GM12891 (cell line): ENCODE data around the gene ANO10.
"Not testable (repeated sequence)": the region's sequence is repeated elsewhere in the genome, so short reads cannot be mapped to it uniquely, and the experiment has no call there.

Experiments
- DNase-seq: peaks from one replicate; pipeline ENCODE4 v3.0.0; 2011; ENCODE audit warnings: low spot score; ENCODE audit not compliant: insufficient read length
- FAIRE-seq: peaks from 2 replicates; lab custom pipeline; 2011; peaks lifted over from hg19 to GRCh38; lab: Jason Lieb, UNC
- PAX5 ChIP-seq: IDR thresholded peaks from 2 replicates; pipeline ENCODE4 v1.6.1; 2011; ENCODE audit warnings: low read length, moderate library complexity, mild to moderate bottlenecking; ENCODE audit not compliant: insufficient read depth, severe bottlenecking
- POLR2A ChIP-seq: IDR thresholded peaks from 2 replicates; pipeline ENCODE4 v1.6.1; 2011; ENCODE audit warnings: low read depth, low read length, control low read depth
- POLR2AphosphoS5 ChIP-seq: IDR thresholded peaks from 2 replicates; pipeline ENCODE4 v1.6.1; 2011; ENCODE audit warnings: low read depth, low read length, control low read depth
- POU2F2 ChIP-seq: IDR thresholded peaks from 2 replicates; pipeline ENCODE4 v1.6.1; 2011; ENCODE audit warnings: low read depth, mild to moderate bottlenecking, control low read depth, low read length, moderate library complexity
- SPI1 ChIP-seq: IDR thresholded peaks from 2 replicates; pipeline ENCODE4 v1.6.1; 2011; ENCODE audit warnings: low read depth, low read length, control low read depth
- TAF1 ChIP-seq: IDR thresholded peaks from 2 replicates; pipeline ENCODE4 v1.6.1; 2011; ENCODE audit warnings: low read depth, low read length, control low read depth

ANO10 gene

DNA sequence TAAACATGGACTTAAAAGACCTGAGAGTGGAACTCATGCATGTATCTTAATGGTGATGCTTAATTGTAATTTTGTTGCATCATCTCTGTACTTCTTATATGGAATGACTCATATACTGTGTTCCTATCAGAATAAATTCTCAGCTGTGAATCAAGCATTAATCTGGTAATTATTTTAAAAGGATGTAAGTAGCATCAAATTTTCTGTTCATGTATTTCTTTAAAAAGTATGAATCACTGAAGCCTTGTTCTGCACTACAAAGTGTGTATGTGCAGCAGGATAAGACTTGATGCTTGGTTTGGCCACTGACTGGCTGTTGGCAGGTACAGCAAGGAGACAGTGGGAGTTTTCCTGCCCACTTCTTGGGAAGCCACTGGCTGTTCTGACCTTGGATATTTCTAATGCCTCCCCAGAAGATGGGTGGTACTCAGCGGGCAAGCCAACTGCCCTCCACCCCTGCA, 123.9 kb downstream of the ANO10 start:
- DNase-seq (no peak), FAIRE-seq (no peak)
- TF ChIP-seq POU2F2 (no peak), SPI1 (no peak), POLR2AphosphoS5 (no peak), PAX5 (no peak), TAF1 (no peak), POLR2A (no peak)

GRCh38 chr3:43497422-43497821, 124.4 kb downstream of the ANO10 start:
- DNase-seq (no peak), FAIRE-seq (no peak)
- TF ChIP-seq POU2F2, result no peak
- TF ChIP-seq SPI1, result no peak
- TF ChIP-seq TAF1, result no peak
- no peak for TF ChIP-seq PAX5

GRCh38 chr3:43496740-43497375, 125.0 kb downstream of the ANO10 start:
- FAIRE-seq, result no peak
- no peak for TF ChIP-seq PAX5
- no peak for TF ChIP-seq TAF1
- TF ChIP-seq SPI1, result no peak
- TF ChIP-seq POU2F2, result no peak
- TF ChIP-seq POLR2A, result no peak
- TF ChIP-seq POLR2AphosphoS5, result no peak

GRCh38 chr3:43492932-43493331, 128.9 kb downstream of the ANO10 start:
- DNase-seq, FAIRE-seq: not testable (repeated sequence)

More at GRCh38 chr3:43496740-43497375, 125.0 kb downstream of the ANO10 start:
- no peak for DNase-seq

DNA sequence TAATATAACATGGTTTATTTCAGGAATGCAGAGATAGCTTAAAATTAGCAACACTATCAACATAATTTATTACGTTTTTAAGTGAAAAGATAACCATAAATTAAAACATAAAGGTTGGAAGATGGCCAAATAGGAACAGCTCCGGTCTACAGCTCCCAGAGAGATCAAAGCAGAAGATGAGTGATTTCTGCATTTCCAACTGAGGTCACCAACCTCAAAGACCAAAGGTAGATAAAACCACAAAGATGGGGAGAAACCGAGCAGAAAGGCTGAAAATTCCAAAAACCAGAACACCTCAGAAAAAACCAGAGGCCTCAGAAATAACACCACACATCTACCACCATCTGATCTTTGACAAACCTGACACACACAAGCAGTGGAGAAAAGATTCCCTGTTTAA, 130.0 kb downstream of the ANO10 start:
- DNase-seq, FAIRE-seq: not testable (repeated sequence)

DNA sequence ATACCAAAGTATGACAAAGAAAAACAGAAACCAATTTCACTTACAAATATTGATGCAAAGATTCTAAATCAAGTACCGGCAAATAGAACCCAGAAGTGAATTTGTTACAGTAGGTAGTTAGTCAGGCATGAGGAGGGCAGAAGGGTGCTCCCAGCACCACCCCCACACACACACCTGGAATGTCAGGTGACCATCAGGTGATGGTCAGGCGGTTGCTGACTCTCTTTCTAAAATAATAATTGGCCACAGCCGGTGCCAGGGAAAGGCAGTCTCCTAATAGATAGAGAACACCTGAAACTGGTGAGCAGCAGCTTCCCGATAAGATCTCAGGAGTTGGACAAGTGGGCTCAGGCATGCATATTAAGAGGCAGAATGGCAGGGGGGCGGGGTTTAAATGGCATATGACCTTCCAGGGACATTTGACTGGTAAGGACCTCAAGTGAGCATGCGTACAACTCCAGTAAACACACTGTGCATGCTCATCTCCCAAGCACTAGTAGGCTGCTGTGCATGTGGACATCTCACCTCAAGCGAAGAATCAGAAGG, 131.1 kb downstream of the ANO10 start:
- no peak for FAIRE-seq
- DNase-seq, result no peak
- TF ChIP-seq POU2F2, result no peak
- TF ChIP-seq SPI1, result no peak
- no peak for TF ChIP-seq POLR2A
- TF ChIP-seq PAX5, result no peak
- TF ChIP-seq TAF1, result no peak
- no peak for TF ChIP-seq POLR2AphosphoS5

DNA sequence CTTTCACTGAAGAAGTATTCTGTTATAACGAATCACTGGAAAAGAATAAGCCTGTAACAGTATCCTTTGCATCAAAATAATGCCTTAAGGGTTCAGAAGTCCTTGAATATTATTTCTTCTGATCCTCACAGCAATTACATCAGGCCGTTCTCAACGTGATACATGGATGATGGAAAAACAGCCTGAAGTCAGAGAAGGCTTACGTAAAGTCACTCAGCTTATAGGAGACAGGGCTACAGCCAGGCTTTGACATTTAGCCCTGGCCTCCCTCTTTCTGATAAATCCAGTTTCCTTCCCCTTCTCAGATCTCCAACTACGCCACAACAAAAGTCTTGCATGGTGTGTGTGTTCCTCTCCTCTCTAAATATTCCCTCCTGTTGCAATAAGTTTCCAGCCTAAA, 131.9 kb downstream of the ANO10 start:
- FAIRE-seq, result no peak
- DNase-seq, result no peak
- TF ChIP-seq POLR2A, result no peak
- TF ChIP-seq PAX5, result no peak
- no peak for TF ChIP-seq POLR2AphosphoS5
- TF ChIP-seq SPI1, result no peak
- TF ChIP-seq POU2F2, result no peak
- no peak for TF ChIP-seq TAF1

DNA sequence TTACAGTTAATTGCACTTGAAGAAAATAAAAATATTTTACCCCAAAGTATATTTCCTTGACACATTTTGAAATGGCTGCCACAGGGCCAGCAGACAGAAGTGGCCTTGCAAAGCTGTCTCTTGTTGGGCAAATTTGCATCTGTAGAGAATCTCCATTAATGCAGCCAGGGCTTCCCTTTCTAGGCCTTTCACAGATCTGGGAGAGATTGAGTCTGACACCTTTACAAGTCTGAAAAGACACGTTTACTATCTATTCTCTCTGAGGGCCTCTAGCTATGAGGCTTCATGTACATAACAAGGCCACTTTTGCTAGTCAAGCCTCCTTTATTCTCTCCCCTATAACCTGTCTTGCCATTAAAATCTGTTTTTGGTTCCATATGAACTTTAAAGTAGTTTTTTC, 135.9 kb downstream of the ANO10 start:
- TF ChIP-seq POU2F2 (no peak), SPI1 (no peak), POLR2A (no peak)
- FAIRE-seq (no peak), DNase-seq (no peak)

DNA sequence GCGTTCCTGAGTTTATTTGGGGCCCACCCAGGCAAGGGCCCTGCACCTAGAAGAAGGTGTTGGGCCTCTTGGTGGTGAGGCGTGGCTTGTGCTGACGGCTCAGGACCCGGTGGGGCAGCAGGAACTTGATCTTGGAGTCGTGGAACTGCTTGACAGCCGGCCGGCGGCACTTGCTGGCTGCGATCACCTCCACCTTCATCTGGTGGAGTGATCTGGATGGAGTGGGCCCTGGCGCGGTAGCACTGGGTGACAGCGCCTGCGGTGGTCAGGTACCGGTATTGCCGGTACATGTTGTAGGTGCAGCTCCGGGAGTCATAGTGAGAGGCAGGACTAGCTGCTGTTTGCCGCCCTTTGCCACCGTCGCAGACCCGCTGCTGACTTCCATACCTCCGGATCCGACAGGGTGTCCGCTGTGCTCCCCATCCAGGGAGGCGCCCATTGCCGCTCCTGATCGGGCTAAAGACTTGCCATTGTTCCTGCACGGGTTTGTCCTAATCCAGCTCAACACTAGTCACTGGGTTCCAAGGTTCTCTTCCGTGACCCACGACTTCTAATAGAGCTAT, 136.8 kb downstream of the ANO10 start:
- TF ChIP-seq PAX5 (no peak), POLR2AphosphoS5 (no peak), TAF1 (no peak), SPI1 (no peak), POU2F2 (no peak), POLR2A (no peak)
- DNase-seq, result no peak
- no peak for FAIRE-seq

GRCh38 chr3:43481375-43481774, 140.4 kb downstream of the ANO10 start:
- FAIRE-seq, result no peak

DNA sequence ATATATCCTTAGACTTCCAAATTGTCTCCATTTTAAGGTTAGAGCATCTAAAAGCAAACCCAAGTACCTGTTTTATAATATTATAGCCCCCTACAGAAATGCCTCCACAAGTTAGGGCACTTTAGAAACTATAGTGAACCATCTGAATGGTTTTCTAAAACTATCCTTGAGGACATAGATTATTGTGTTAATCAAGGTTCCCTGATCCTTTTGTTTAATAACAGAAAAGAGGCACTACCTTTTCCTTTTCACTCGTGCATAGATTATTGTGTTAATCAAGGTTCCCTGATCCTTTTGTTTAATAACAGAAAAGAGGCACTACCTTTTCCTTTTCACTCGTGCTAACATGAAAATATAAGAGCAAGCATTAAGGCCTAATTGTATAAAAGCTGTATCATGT, 143.0 kb downstream of the ANO10 start:
- not testable (repeated sequence) for FAIRE-seq

More at GRCh38 chr3:43481375-43481774, 140.4 kb downstream of the ANO10 start:
- TF ChIP-seq POLR2AphosphoS5 (no peak), TAF1 (no peak), PAX5 (no peak), POLR2A (no peak), SPI1 (no peak), POU2F2 (no peak)
- DNase-seq, result no peak

More for the DNA sequence above, 143.0 kb downstream of the ANO10 start:
- not testable (repeated sequence) for DNase-seq
